NCI-H2227 (cell line): ENCODE measurements around the gene CDH20.
A peak's percentile ranks its signal among the peaks of the same experiment; 100 is the strongest.

Experiments used
- DNase-seq: peaks from one replicate; lab custom pipeline; 2025; ENCODE audit not compliant: unreplicated experiment; lab: John Stamatoyannopoulos, UW

Gene CDH20

DNA sequence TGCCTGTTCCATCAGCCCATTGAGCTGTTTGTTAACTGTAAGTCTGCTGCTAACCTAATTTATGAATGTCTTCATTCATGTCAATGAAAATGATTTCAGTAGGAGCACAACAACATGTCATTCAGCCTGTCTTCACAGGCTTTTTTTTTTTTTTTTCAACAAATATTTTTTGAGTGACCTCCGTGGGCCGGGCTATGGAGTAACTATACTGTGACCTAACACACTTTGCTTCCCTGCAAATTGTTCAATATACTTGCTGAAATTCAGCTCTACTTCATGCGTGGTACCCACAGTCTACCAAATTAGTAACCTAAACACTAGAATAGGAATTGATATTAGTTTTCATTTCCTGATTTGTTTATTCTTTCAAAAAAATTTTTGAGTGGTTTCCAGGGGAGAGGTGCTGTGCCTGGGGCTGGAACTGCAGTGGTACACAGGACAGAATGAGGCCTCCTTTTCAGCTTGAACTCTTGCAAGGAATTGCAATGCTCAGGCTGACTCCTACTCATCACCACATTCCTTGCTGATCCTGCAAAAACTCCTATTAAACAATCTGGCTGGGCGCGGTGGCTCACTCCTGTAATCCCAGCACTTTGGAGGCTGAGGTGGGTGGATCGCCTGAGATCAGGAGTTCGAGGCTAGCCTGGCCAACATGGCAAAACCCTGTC is 87.1 kb downstream of the CDH20 start:
- DNase-seq = no peak

- DNase-seq = no peak
Measured at GRCh38 chr18:61426492-61427053, 93.3 kb downstream of the CDH20 start.

DNA sequence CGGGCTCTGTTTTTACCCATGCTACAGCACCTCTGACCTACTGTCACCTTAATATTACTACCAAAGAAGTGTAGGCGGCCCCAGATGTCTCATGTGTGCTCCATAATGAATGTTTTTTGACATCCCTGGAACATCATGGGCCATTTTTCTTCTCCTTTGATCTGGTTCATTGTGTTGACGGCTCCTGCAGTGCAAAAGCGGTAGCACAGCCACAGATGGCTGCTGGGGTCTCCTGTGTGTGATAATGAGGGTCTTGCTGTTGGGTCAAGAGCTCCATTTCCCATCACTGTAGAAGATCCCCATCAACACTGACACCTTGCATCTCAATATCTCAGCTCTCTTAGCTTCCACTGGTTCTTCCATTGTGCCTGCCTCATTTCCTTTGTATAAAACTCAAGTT is 95.0 kb downstream of the CDH20 start:
- peak; percentile 75 for DNase-seq

GRCh38 chr18:61432590-61432989 is 99.4 kb downstream of the CDH20 start:
- DNase-seq = no peak

DNA sequence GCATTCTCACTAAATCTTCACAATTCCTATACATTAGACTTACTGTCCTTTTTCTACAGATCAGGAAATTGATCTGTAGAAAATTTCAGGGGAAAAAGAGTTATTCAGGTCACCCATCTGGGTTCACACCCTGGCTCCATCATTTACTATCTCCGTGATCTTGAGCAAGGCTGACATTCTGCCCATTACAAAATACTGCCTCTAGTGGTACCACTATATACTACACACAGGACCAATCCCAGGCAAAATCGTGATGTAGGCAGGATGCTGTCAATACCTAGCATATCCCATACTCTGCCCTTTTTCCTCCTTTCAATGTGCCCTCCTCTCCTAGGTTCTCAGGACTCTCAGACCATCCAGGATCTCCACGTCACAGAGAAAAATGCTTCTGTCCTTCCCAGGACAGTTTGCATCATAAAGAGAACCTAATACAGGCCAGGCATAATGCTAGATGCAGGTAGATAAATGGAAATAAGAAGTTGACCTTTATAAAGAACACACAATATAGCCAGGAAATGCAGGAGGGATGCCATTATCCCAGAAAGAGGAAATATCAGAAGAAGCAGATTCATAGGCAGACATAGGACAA is 101.9 kb downstream of the CDH20 start:
- no peak for DNase-seq

DNA sequence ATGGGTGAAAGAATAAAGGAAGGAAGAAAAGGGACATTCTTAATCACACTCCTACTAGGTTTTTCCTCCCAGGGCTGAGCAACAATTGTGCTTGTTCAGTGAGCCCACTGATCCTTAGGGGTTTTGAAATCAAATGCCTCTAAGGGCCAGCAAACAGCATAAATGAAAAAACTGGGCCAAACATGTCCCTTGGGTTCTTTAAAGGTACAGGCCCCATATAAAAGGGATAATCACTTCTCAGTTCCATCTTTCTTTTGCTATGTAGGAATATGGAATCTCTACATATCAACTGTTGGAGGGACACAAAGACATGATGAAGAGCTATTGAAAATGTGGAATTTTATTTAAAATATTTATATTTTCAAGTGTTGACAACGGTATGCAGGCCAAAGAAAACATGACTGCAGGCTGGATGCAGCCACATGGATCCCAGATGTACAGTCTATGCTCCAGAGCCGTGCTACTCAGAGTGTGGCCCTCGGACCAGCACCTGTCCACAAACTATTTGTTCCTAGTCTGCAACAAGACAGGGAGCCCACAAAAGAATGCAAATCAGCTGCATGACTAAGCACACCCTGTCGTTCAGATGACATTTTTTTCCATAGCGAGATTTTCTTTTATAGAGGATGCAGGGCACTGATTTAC is 110.0 kb downstream of the CDH20 start:
- no peak for DNase-seq

DNA sequence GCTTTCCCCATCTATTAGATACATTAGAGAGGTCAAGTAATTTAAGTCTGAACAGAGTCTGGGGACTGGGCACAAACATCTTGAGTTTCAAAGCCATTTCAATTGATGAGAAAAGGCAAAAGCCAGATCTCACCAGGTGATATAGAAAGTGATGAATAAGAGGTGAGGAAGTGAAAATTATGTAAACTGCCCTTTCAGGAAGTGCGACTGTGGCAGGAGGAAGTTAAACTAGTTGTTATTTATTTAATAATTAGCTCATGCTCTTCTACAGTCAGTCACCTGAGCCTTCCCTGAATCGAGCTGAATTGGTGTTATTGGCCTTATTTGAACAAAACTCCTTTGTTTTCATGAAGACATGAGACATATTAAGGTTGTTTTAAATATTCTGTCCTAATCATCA is 115.1 kb downstream of the CDH20 start:
- no peak for DNase-seq

DNA sequence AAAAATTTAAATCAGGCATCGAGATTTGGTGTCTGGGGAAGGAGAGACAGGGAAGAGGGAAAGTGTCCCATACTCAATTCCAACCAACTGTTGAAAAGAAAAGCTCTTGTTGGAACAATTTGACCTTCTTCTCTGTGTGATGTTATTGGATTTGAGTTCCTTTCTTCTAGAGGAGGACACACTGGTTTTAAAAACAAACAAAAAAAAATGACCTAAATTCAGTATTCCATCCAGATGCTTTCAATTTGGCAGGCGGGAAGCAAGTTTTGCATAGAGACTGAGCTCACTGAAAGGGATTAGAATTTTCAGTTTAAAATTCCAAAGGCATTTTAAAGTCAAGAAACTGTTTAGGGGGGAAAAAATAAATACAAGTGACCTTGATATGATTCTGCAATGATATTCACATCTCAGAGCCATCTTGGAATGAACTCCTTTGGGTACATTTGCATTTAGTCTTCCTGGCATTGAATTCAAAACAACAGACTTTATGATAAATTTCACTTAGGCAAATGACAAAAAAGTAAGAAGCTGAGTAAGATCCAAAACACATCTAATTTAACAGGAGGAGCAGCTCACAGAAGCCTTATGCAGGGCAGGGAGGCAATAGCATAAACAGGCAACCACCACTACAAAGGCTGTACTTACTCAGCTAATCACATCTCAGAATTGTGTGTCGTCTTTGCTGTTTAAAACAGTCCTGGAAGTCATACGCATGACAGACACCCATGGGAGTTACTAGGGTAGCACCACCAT is 126.8 kb downstream of the CDH20 start:
- no peak for DNase-seq

- no peak for DNase-seq
Measured at GRCh38 chr18:61464551-61465142, 131.4 kb downstream of the CDH20 start.

DNA sequence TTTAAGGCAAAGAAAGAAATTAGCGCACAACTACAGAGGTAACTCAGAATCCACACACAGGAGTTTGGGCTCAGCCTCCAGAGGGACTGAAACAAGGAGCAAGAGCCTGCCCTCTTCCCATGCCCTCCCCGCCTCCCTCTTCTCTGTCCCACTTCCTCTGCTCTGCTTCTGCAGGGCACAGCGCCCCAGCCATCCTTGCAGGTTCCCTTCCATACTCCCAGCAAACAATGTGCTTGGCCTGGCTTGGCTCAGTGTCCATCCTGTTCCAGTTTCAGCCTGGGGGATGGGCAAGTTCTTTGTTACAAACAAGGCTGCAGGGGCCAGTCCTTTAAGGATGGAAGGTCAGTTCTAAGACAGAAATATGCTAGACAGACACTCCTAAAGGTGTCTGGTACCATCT is 133.5 kb downstream of the CDH20 start:
- DNase-seq = no peak

DNA sequence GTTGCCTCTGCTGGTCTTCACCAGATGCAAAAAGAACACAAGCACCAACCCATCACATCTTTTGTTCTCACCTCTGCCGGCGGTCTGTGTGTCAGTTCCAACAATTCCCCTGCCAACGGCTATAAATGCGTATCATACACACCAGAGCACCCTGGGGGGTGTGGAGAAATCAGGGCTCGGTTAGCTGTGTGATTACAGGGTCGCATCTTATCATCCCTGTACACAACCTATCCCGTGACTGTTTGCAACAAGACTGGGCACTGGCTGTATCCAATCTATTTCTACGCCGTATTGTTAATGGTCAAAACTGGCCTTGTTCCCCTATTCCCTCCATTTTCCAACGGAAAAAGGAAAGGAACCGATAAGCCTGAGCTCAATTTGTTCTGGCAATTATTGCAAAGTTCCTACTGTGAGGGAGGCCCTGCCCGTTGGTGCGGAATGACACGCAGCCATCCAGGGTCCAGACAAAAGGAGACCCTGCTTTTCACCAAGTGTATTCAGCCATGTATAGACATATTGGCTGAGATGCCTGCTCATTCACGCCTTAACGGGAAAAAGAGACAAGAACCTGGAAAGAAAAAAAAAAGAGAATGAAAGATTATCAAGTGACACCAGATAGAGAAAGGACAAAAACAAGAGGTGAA is 136.9 kb downstream of the CDH20 start:
- DNase-seq = no peak

DNA sequence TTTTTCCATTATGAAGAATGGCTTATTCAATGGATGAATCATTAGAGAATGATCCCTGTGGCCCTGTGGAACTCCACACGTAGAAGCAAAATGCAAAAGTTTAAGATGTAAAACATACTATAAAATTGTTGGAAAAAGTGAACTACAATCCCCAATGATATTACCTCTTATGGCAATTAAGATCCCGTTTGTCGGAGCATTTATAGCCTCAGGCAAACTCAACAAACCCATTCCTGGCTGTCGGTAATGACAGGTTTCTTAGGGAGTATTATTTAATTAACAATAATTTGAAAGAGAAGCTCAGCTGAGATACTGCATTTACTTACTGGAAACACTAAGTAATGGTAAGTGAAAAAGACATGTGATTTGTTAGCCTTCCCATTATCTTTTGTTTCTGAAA is 138.3 kb downstream of the CDH20 start:
- DNase-seq = no peak

- no peak for DNase-seq
Measured at GRCh38 chr18:61471942-61472341, 138.7 kb downstream of the CDH20 start.

- DNase-seq = no peak
Measured at GRCh38 chr18:61474341-61474740, 141.1 kb downstream of the CDH20 start.

- DNase-seq = no peak
Measured at GRCh38 chr18:61474918-61475317, 141.7 kb downstream of the CDH20 start.

GRCh38 chr18:61475931-61476330 is 142.7 kb downstream of the CDH20 start:
- no peak for DNase-seq

- DNase-seq = no peak
Measured at GRCh38 chr18:61489334-61489733, 156.1 kb downstream of the CDH20 start.

GRCh38 chr18:61496374-61496773 is 163.1 kb downstream of the CDH20 start:
- DNase-seq = no peak

- DNase-seq = no peak
Measured at GRCh38 chr18:61497422-61497821, 164.2 kb downstream of the CDH20 start.

DNA sequence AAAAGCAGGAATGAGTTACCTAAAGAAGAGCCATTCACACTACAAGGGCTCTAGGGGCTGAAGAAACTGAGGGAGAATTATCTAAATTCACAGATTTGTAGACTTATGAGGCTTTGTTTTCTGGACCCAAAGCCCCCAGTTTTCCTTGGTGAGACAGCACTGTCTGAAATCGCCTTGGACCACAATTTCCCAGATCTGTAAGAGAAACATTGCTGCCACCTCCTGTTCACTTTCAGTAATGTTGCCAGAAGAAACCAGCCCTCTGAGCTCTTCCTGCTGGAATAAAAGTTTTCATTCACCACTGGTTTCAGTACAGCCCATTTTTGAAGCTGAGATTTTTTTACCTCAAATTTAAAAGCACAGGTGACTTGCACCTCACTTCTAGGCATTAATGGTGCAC is 169.2 kb downstream of the CDH20 start:
- DNase-seq = peak; percentile 75

- no peak for DNase-seq
Measured at GRCh38 chr18:61503688-61504087, 170.5 kb downstream of the CDH20 start.
